ENCODE measurements around the gene SOHLH2.
A peak's percentile ranks its signal among the peaks of the same experiment; 100 is the strongest.

The SOHLH2 gene

DNA sequence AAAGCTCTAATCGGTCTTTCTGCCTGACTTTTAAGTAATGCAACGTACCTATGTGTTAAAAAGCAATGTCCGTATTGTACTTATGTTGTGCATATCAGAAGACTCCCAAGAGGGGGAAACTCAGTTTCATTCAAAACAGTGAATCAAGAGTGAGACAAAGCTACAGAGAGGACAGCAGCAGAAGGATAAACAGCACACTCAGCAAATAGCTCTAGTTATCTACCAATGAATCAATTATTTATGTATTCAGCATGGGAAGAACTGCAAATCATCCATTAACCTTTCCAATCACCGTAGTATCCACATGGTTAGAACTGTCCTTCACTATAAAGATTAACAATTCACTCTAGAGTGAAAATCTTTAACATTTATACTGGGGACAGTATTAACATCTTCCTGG lies 36.7 kb upstream of the SOHLH2 start:
- DNase-seq (ENCODE audit: low read depth), result no peak
- H3K4me3 ChIP-seq (ENCODE audit: low read length), result no peak overlapping the region
- TF ChIP-seq, protein P1, sequence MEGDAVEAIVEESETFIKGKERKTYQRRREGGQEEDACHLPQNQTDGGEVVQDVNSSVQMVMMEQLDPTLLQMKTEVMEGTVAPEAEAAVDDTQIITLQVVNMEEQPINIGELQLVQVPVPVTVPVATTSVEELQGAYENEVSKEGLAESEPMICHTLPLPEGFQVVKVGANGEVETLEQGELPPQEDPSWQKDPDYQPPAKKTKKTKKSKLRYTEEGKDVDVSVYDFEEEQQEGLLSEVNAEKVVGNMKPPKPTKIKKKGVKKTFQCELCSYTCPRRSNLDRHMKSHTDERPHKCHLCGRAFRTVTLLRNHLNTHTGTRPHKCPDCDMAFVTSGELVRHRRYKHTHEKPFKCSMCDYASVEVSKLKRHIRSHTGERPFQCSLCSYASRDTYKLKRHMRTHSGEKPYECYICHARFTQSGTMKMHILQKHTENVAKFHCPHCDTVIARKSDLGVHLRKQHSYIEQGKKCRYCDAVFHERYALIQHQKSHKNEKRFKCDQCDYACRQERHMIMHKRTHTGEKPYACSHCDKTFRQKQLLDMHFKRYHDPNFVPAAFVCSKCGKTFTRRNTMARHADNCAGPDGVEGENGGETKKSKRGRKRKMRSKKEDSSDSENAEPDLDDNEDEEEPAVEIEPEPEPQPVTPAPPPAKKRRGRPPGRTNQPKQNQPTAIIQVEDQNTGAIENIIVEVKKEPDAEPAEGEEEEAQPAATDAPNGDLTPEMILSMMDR (IDR thresholded peaks at IDR 0.05; ENCODE audit: insufficient read depth, low read depth, low read length, missing control alignments), result no peak

DNA sequence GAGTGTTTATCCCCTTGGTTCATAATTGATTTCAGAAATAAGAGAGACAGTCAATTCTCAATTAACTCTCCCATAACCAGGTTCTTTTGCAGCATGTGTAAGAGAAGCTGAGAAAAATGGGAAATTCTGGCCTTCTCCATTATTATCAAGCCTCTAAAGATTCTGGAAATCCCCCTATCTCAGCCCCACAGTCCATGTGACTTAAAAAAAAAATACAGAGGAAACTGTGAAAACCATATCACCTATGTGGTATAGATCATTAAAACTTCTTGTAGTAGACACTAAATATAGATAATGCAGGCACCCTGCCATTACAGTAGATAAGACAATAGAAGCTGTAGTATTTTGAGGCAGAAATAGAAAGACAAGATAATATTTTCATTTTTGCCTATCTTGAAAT lies 34.3 kb upstream of the SOHLH2 start:
- TF ChIP-seq, protein P1 (IDR thresholded peaks at IDR 0.05; ENCODE audit: insufficient read depth, low read depth, low read length, missing control alignments), result no peak
- H3K4me3 ChIP-seq (ENCODE audit: low read length), result no peak overlapping the region
- no peak for DNase-seq (ENCODE audit: low read depth)

DNA sequence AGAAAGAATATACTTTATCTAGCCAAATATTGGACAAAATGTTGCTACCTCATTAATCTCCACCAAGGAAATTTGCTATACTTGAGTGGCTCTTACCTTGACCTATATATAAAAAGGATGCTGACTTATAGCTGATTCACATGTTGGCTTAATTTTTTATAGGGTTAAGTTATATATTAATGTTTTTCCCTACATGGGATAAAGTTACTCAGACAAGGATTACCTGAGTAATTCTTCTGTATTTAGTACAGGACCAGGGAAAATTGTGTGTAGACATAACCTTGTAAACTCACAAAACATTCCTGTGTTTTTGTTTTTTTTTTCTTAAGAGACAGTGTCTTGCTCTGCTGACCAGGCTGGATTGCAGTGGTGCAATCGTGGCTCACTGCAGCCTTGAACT lies 30.6 kb upstream of the SOHLH2 start:
- no peak overlapping the region for H3K4me3 ChIP-seq (ENCODE audit: low read length)
- no peak for DNase-seq (ENCODE audit: low read depth)
- TF ChIP-seq, protein P1 (IDR thresholded peaks at IDR 0.05; ENCODE audit: insufficient read depth, low read depth, low read length, missing control alignments), result no peak

DNA sequence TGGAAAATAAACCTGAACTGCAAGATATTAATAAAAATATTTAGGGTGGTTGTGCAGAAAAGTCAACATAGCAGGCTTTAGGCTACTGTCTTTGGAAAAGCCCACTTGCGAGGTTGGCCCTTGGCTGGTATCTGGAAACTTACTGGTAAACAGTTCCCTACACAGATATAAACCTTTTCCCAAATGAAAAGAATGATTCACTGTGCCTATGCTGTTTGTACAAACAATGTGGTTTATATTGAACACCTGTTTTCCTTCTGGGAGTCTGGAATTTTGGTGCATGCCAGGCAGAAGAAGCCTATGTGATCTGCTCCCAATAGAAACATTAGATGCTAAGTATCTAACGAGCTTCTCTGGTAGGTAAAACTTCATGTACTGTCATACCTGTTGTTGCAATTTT lies 29.7 kb upstream of the SOHLH2 start:
- H3K4me3 ChIP-seq (ENCODE audit: low read length), result no peak overlapping the region
- TF ChIP-seq, protein P1 (IDR thresholded peaks at IDR 0.05; ENCODE audit: insufficient read depth, low read depth, low read length, missing control alignments), result no peak
- DNase-seq (ENCODE audit: low read depth), result no peak

DNA sequence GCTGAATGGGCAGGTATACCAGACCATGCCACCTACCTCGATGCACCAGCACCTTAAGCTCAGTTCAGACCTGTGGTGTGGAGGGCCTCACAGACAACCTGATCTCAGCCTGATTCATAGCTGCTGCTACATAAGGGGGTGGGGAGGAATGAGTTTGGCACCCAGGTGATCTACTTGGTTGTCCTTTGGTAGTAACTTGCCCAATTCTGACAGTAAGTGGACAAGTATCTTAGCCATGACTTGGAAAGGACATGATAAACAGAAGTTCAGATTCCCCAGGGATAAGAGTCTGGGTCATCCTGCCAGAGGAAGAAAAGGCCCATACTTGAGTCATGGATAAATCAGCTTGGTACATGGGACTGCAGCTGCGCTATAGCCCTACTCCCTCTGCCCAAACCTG lies 28.4 kb upstream of the SOHLH2 start:
- DNase-seq (ENCODE audit: low read depth), result peak; percentile 10
- TF ChIP-seq, protein P1 (IDR thresholded peaks at IDR 0.05; ENCODE audit: insufficient read depth, low read depth, low read length, missing control alignments), result no peak
- H3K4me3 ChIP-seq (ENCODE audit: low read length), result no peak overlapping the region

DNA sequence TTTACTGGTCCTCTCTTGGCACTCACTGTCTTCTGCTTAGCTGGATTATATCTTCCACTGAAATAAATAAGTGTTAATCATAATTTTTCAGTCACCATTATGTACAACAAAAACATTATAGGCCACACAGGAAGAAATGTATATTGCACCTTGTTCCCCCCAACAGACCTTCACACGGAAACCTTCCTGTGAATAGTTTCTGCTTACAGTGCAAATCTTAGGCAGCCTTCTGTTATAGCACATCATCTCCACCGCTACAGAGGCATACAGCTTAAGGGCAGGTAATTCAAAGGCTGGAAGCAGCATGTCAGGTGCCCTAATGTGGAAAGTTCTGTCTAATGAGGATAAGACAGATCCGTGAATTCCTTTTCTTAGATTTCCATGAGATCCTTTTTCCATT lies 16.9 kb upstream of the SOHLH2 start:
- TF ChIP-seq, protein P1 (IDR thresholded peaks at IDR 0.05; ENCODE audit: insufficient read depth, low read depth, low read length, missing control alignments), result no peak
- DNase-seq (ENCODE audit: low read depth), result no peak

DNA sequence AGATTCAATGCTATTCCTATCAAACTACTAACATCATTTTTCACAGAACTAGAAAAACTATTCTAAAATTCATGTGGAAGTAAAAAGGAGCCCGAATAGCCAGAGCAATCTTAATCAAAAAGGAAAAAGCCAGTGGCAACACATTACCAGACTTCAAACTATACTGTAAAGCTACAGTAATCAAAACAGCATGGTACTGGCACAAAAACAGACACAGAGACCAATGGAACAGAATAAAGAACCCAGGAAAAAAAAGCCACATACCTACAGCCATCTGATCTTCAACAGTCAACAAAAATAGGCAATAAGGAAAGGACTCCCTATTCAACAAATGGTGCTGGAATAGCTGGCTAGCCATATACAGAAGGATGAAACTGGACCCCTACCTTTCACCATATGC lies 10.4 kb upstream of the SOHLH2 start:
- no peak overlapping the region for H3K4me3 ChIP-seq (ENCODE audit: low read length)
- no peak for DNase-seq (ENCODE audit: low read depth)
- TF ChIP-seq, protein P1 (IDR thresholded peaks at IDR 0.05; ENCODE audit: insufficient read depth, low read depth, low read length, missing control alignments), result no peak

More for the DNA sequence above, 16.9 kb upstream of the SOHLH2 start:
- H3K4me3 ChIP-seq (ENCODE audit: low read length), result no peak overlapping the region
